Liver (tissue), 9 donors: Measurements from ENCODE around the gene UBR7. TPM values are rescaled to one million over a fixed set of nuclear protein-coding genes. Genes with fewer than 3 reads are reported as not detected.

ENCODE experiments used
- DNase-seq: peaks from one replicate; pipeline ENCODE4 v3.0.0-alpha.2; 2017; ENCODE audit warnings: low spot score
- H3K27ac ChIP-seq, 2 donors: one replicate each; pipeline ENCODE4 v1.7.0; 2013; ENCODE audit warnings: inconsistent platforms in 2 of 2, low read length in 2 of 2, control low read depth in 1 of 2, low read depth in 1 of 2, mild to moderate bottlenecking in 1 of 2
- H3K27me3 ChIP-seq, 4 donors: one replicate each; pipeline versions ENCODE4 v1.6.1 to v1.7.0; 2013; ENCODE audit warnings: low read length in 3 of 4, inconsistent platforms in 1 of 4, mild to moderate bottlenecking in 1 of 4, moderate library complexity in 1 of 4; ENCODE audit not compliant: control insufficient read depth in 4 of 4, insufficient read depth in 4 of 4
- H3K36me3 ChIP-seq, 4 donors: one replicate each; pipeline versions ENCODE4 v1.6.1 to v1.7.0; 2013; ENCODE audit warnings: low read length in 3 of 4, mild to moderate bottlenecking in 3 of 4, low read depth in 1 of 4, moderate library complexity in 1 of 4; ENCODE audit not compliant: control insufficient read depth in 4 of 4, insufficient read depth in 3 of 4
- H3K4me1 ChIP-seq, 4 donors: one replicate each; pipeline versions ENCODE4 v1.6.1 to v1.7.0; 2013; ENCODE audit warnings: low read length in 3 of 4, mild to moderate bottlenecking in 3 of 4, moderate library complexity in 1 of 4; ENCODE audit not compliant: control insufficient read depth in 4 of 4, insufficient read depth in 4 of 4
- H3K4me3 ChIP-seq, 3 donors: one replicate each; pipeline versions ENCODE4 v1.6.1 to v1.7.0; 2013; ENCODE audit warnings: low read length in 3 of 3, control low read depth in 1 of 3, low read depth in 1 of 3, mild to moderate bottlenecking in 1 of 3
- H3K9ac ChIP-seq, 2 donors: one replicate each; pipeline ENCODE4 v1.7.0; 2013; ENCODE audit warnings: low read length in 2 of 2, mild to moderate bottlenecking in 2 of 2, moderate library complexity in 2 of 2, control low read depth in 1 of 2, low read depth in 1 of 2
- H3K9me3 ChIP-seq, 4 donors: one replicate each; pipeline versions ENCODE4 v1.6.1 to v1.7.0; 2013; ENCODE audit warnings: low read length in 3 of 4; ENCODE audit not compliant: control insufficient read depth in 4 of 4
- ATF3 ChIP-seq: IDR thresholded peaks from 2 replicates; pipeline ENCODE4 v1.6.1; 2016; ENCODE audit warnings: antibody characterized with exemption
- EGR1 ChIP-seq, 2 donors: IDR thresholded peaks; 2 replicates each; pipeline ENCODE4 v1.6.1; 2016 to 2018; ENCODE audit warnings: antibody characterized with exemption in 2 of 2, low read depth in 2 of 2
- FOXA1 ChIP-seq: IDR thresholded peaks from 2 replicates; pipeline ENCODE4 v1.6.1; 2016; ENCODE audit warnings: antibody characterized with exemption
- FOXA2 ChIP-seq: IDR thresholded peaks from 2 replicates; pipeline ENCODE4 v1.6.1; 2016; ENCODE audit warnings: antibody characterized with exemption
- HNF4A ChIP-seq, 2 donors: conservative IDR thresholded peaks; 2 replicates each; pipeline ENCODE4 v1.6.1; 2016; ENCODE audit warnings: antibody characterized with exemption in 2 of 2, mild to moderate bottlenecking in 2 of 2
- HNF4G ChIP-seq: IDR thresholded peaks from 2 replicates; pipeline ENCODE4 v1.6.1; 2016; ENCODE audit warnings: antibody characterized with exemption
- JUND ChIP-seq, 2 donors: IDR thresholded peaks; 2 replicates each; pipeline ENCODE4 v1.6.1; 2016; ENCODE audit warnings: antibody characterized with exemption in 2 of 2
- MAX ChIP-seq: IDR thresholded peaks from 2 replicates; pipeline ENCODE4 v1.6.1; 2016; ENCODE audit warnings: antibody characterized with exemption
- NR2F2 ChIP-seq: IDR thresholded peaks from 2 replicates; pipeline ENCODE4 v1.6.1; 2016; ENCODE audit warnings: antibody characterized with exemption
- RAD21 ChIP-seq, 2 donors: IDR thresholded peaks; 2 replicates each; pipeline ENCODE4 v1.6.1; 2016; ENCODE audit warnings: antibody characterized with exemption in 2 of 2, mild to moderate bottlenecking in 2 of 2
- REST ChIP-seq: IDR thresholded peaks from 2 replicates; pipeline ENCODE4 v1.6.1; 2016; ENCODE audit warnings: antibody characterized with exemption, mild to moderate bottlenecking
- RXRA ChIP-seq, 2 donors: IDR thresholded peaks; 2 replicates each; pipeline ENCODE4 v1.6.1; 2017 to 2018; ENCODE audit warnings: antibody characterized with exemption in 2 of 2, mild to moderate bottlenecking in 1 of 2
- SP1 ChIP-seq: IDR thresholded peaks from 2 replicates; pipeline ENCODE4 v1.6.1; 2018; ENCODE audit warnings: antibody characterized with exemption, mild to moderate bottlenecking
- TAF1 ChIP-seq: conservative IDR thresholded peaks from 2 replicates; pipeline ENCODE4 v1.6.1; 2016; ENCODE audit warnings: antibody characterized with exemption, mild to moderate bottlenecking
- ZBTB33 ChIP-seq: IDR thresholded peaks from 2 replicates; pipeline ENCODE4 v1.6.1; 2016; ENCODE audit warnings: antibody characterized with exemption
- WGBS: extraction: QIAGEN DNeasy Blood & Tissue Kit; methylation state at CpG from one replicate; pipeline ENCODE4 v1.1.7; 2013; 5-methylcytosine and 5-hydroxymethylcytosine counted together
- polyA plus RNA-seq, 2 donors: library from polyadenylated mRNA; stranded (reverse) in 1 of 2; unstranded in 1 of 2; fragments of 200-250 nt in 1 of 2; fragments of >200 nt in 1 of 2; fragmentation: Nextera tagmentation in 1 of 2; extraction: Ambion mirVana in 1 of 2; gene quantifications; one replicate each; pipeline versions ENCODE4 v1.2.1 to v1.2.3, GENCODE V29; 2013 to 2015
- total RNA-seq, 2 donors: library from RNA; depleted of rRNA; stranded (reverse); fragments of >200 nt; gene quantifications; one replicate each; pipeline ENCODE4 v1.2.3, GENCODE V29; 2014
- donor health status: healthy.
- donor health status: healthy.
- donor health status: healthy.
- donor health status: healthy.
- donor health status: healthy.

The UBR7 gene
- total and polyA plus RNA-seq, 4 donors, result 7.0 to 44.5 (median 10.3) TPM

GRCh38 chr14:93269341-93270068 lies 62.4 kb downstream of the UBR7 start:
- Histone ChIP-seq H3K9me3 (no peaks in the 10 kb centered on the region), H3K36me3 (peaks cover 0 to 3% (median 1%) of the 10 kb centered on the region in 4 donors), H3K27me3 (no peaks in the 10 kb centered on the region), H3K4me1 (peaks cover 0 to 3% (median 0%) of the 10 kb centered on the region in 4 donors), H3K4me3 (no peak overlapping the region), H3K9ac (no peak overlapping the region), H3K27ac (no peak overlapping the region)
- DNase-seq, result no peak
- no peak for TF ChIP-seq JUND (IDR thresholded peaks at IDR 0.05)
- TF ChIP-seq REST, result no peak
- TF ChIP-seq HNF4G, result no peak
- no peak for TF ChIP-seq MAX
- no peak for TF ChIP-seq FOXA2
- TF ChIP-seq TAF1, result no peak
- no peak for TF ChIP-seq RAD21 (IDR thresholded peaks at IDR 0.05)
- no peak for TF ChIP-seq HNF4A (conservative IDR thresholded peaks at IDR 0.05)
- TF ChIP-seq ATF3, result no peak
- TF ChIP-seq ZBTB33, result no peak
- no peak for TF ChIP-seq EGR1 (IDR thresholded peaks at IDR 0.05; ENCODE audit: low read depth in 2 of 2)
- no peak for TF ChIP-seq NR2F2
- TF ChIP-seq FOXA1, result no peak
- 90% methylated on average over 10 of the region's 10 CpGs for WGBS

- WGBS, result 69% methylated on average over 6 of the region's 6 CpGs
- peaks cover 0 to 3% (median 1%) of the 10 kb centered on the region in 4 donors for H3K36me3 ChIP-seq
- no peak for DNase-seq
- H3K27me3 ChIP-seq, result no peaks in the 10 kb centered on the region
- H3K9me3 ChIP-seq, result no peaks in the 10 kb centered on the region
- no peak overlapping the region for H3K9ac ChIP-seq
- peaks cover 0 to 3% (median 0%) of the 10 kb centered on the region in 4 donors for H3K4me1 ChIP-seq
- no peak overlapping the region for H3K4me3 ChIP-seq
- no peak overlapping the region for H3K27ac ChIP-seq
- TF ChIP-seq TAF1 (no peak), NR2F2 (no peak), FOXA2 (no peak), SP1 (no peak), HNF4A (conservative IDR thresholded peaks at IDR 0.05) (no peak), HNF4G (no peak), RXRA (IDR thresholded peaks at IDR 0.05) (no peak), ATF3 (no peak)
Observed at GRCh38 chr14:93271111-93271510, 64.1 kb downstream of the UBR7 start.
